Small intestine (tissue), 7 donors: ENCODE data around the gene LAMA3. TPM values are rescaled to one million over a fixed set of nuclear protein-coding genes. Genes with fewer than 3 reads are reported as not detected.

Experiments used
- DNase-seq, 2 donors: peaks; one replicate each; pipeline versions ENCODE4 v3.0.0 to v3.0.0-alpha.2; 2013
- FAIRE-seq: peaks from 2 replicates; lab custom pipeline; 2012; peaks lifted over from hg19 to GRCh38; lab: Jason Lieb, UNC
- H3K27ac ChIP-seq, 3 donors: one replicate each; pipeline ENCODE4 v1.5.1; 2013; ENCODE audit warnings: low read length in 2 of 3, mild to moderate bottlenecking in 2 of 3, control low read depth in 1 of 3, inconsistent platforms in 1 of 3, low read depth in 1 of 3, moderate library complexity in 1 of 3
- H3K27me3 ChIP-seq, 3 donors: one replicate each; pipeline ENCODE4 v1.6.1; 2013; ENCODE audit warnings: low read length in 3 of 3, inconsistent platforms in 1 of 3; ENCODE audit not compliant: control insufficient read depth in 3 of 3, insufficient read depth in 3 of 3
- H3K36me3 ChIP-seq, 3 donors: one replicate each; pipeline ENCODE4 v1.6.1; 2013; ENCODE audit warnings: low read length in 3 of 3, inconsistent platforms in 1 of 3, low read depth in 1 of 3, mild to moderate bottlenecking in 1 of 3, moderate library complexity in 1 of 3; ENCODE audit not compliant: control insufficient read depth in 3 of 3, insufficient read depth in 2 of 3
- H3K4me1 ChIP-seq, 3 donors: one replicate each; pipeline ENCODE4 v1.6.1; 2013; ENCODE audit warnings: low read length in 2 of 3, inconsistent platforms in 1 of 3, low read depth in 1 of 3, mild to moderate bottlenecking in 1 of 3, moderate library complexity in 1 of 3; ENCODE audit not compliant: control insufficient read depth in 3 of 3, insufficient read depth in 2 of 3
- H3K4me3 ChIP-seq, 3 donors: one replicate each; pipeline ENCODE4 v1.5.1; 2013; ENCODE audit warnings: low read length in 3 of 3, control low read depth in 1 of 3, inconsistent platforms in 1 of 3, low read depth in 1 of 3, mild to moderate bottlenecking in 1 of 3, moderate library complexity in 1 of 3
- H3K9me3 ChIP-seq, 2 donors: one replicate each; pipeline ENCODE4 v1.6.1; 2013; ENCODE audit warnings: low read depth in 1 of 2, low read length in 1 of 2; ENCODE audit not compliant: control insufficient read depth in 2 of 2, insufficient read depth in 1 of 2
- WGBS, 3 donors: extraction: QIAGEN DNeasy Blood & Tissue Kit; methylation state at CpG; one replicate each; pipeline ENCODE4 v1.1.7; 2013; 5-methylcytosine and 5-hydroxymethylcytosine counted together
- polyA plus RNA-seq, 4 donors: library from polyadenylated mRNA; stranded (reverse) in 3 of 4; unstranded in 1 of 4; fragments of 200-250 nt in 3 of 4; fragments of 120-200 nt in 1 of 4; gene quantifications; one replicate each; pipeline versions ENCODE4 v1.2.1 to v1.2.3, GENCODE V29; 2013
- donor health status: healthy with polysubstance abuse.
- donor health status: control.
- donor health status: control.
- donor health status: Bipolar disorder and iron deficiency.
- donor health status: healthy.

The LAMA3 gene
- polyA plus RNA-seq, 4 donors, result 9.7 to 67.4 (median 22.0) TPM

DNA sequence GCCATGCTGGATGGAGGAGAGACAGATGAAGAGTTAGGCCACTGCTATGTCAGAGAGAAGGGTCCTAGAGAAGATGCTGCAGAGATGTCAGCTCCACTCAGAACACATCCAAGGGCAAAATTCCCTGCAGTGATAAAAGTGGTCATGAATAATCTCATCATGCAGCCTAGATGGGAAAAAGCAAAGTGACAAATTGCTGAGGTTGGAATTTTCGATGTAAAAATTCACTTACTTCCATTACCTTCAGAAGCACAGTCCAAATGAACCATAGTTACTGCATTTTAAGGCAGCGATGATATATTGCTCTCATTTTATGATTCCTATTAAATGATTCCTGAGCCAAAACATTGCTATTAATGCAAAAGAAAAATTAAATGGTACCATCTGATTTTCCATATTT lies 43.0 kb upstream of the LAMA3 start:
- no peak for FAIRE-seq
- 83 to 88% (median 85%) methylated on average over 2 of the region's 2 CpGs for WGBS, 3 donors
- no peaks in the 10 kb centered on the region for H3K36me3 ChIP-seq

DNA sequence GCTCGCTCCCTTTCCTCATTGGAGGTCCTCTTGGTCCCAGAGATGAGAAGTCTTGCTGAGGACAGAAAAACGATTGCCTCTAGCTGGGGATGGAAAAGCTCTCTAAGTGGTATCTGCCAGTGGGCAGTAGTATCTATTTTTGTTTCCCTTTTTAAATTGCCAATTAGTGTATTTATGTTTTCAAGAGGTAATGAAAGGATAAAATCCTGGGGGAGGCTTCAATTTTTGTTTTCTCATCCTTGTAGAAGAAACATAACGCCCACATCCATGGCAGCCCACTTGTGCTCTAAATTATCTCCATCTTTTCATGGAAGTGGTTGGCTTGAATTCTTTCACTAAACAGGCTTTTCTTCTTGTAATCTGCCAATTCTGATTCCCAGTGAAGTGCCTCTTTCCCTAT lies 40.8 kb upstream of the LAMA3 start:
- Histone ChIP-seq H3K27me3 (peaks cover 0 to 4% (median 0%) of the 10 kb centered on the region in 3 donors), H3K9me3 (no peaks in the 10 kb centered on the region), H3K27ac (no peak overlapping the region), H3K36me3 (no peaks in the 10 kb centered on the region), H3K4me3 (no peak overlapping the region), H3K4me1 (peaks cover 0 to 19% (median 0%) of the 10 kb centered on the region in 3 donors)
- FAIRE-seq, result no peak
- 79 to 94% (median 84%) methylated on average over 3 of the region's 3 CpGs for WGBS, 3 donors
- no peak for DNase-seq

More for the DNA sequence above, 43.0 kb upstream of the LAMA3 start:
- DNase-seq, result no peak
- Histone ChIP-seq H3K27me3 (peaks cover 0 to 4% (median 0%) of the 10 kb centered on the region in 3 donors), H3K4me3 (no peak overlapping the region), H3K27ac (no peak overlapping the region), H3K4me1 (peaks cover 0 to 12% (median 0%) of the 10 kb centered on the region in 3 donors), H3K9me3 (peaks cover 0 to 11% of the 10 kb centered on the region in 2 donors)

DNA sequence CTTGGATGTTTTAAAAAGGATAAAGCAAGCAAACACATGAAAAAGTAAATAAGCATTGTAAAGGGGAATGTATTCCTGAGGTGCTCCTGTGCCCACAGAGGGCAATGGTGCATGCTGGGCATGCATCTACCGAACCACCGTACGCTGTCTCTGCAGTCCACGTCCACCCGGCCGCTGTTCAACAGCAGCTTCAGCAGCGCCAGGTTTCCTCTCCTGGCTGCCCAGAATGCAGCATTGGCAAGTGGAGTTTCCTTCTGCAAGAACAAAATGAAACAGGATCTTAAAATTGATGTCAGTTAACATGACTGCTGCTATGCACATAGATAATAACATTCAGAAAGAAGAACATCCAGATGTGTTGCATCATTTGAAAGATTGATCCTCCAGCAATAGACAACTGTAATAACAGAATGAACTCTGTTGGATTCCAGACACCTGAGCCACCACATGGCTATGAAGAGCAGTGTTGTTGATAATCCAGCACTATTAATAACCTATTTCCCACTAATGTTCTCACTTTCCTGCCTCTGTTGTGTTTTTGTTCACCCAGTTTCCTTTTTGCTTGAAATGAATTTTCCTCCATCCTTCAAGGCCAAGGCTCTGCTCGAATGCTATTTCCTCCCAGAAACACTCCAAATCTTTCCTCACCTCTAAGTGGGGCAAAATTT lies 40.2 kb upstream of the LAMA3 start:
- no peak for FAIRE-seq
- 72 to 88% (median 86%) methylated on average over 8 of the region's 8 CpGs for WGBS, 3 donors
- H3K4me1 ChIP-seq, result peaks cover 0 to 19% (median 0%) of the 10 kb centered on the region in 3 donors
- H3K9me3 ChIP-seq, result no peaks in the 10 kb centered on the region
- H3K4me3 ChIP-seq, result no peak overlapping the region
- no peaks in the 10 kb centered on the region for H3K36me3 ChIP-seq
- no peak overlapping the region for H3K27ac ChIP-seq
- peaks cover 0 to 4% (median 0%) of the 10 kb centered on the region in 3 donors for H3K27me3 ChIP-seq
- DNase-seq, result no peak

DNA sequence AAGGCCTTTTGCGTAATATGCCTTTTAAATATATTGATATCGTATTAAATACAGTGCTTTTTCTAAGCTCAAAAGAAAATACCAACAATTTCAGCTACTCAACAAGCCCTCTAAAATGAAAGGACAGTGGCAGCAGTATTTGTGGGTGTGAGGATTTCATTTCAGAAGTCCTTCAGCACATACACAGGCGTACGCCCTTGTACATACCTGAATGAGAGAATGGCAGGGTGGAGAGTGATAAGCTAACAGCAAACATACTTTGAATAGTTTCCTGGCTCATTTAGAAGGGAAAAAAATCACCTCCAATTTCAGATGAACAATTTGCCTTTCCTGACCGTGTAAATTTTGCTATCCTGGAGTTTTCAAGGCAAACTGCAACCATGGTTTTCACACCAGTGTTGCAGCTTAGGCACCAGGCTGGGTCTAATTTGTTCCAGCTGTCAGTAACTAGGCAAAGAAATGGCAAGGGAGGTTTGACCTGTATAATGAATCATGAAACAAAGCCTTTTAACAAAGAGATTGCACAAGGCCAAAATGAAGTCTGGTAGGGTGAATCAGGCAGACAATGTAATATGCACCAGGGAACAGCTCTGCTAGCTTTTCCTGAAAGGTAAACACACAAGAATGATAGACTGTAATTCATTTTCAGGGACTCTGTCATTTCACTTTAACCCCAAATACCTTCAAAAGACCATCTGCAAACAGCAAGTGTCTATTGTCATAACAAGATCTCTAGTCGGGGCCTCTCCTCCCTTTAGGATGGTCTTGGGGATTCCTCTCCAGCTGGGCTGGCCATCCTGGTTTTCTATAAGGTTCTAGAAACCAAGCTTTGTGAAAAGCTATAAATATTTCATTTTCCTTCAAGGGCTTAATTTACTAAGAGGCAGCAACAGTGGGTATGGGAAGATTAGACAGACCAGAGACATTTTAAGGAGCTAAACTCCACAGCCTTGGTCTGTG lies 38.0 kb upstream of the LAMA3 start:
- DNase-seq (peak in 1 of 2 donors; percentile 54), FAIRE-seq (no peak)
- Histone ChIP-seq H3K27ac (peak overlapping the region in 1 of 3 donors; percentile 8), H3K36me3 (no peaks in the 10 kb centered on the region), H3K9me3 (no peaks in the 10 kb centered on the region), H3K27me3 (peaks cover 0 to 4% (median 0%) of the 10 kb centered on the region in 3 donors), H3K4me3 (no peak overlapping the region), H3K4me1 (peaks cover 0 to 19% (median 0%) of the 10 kb centered on the region in 3 donors)
- WGBS, 3 donors, result 77 to 82% (median 78%) methylated on average over 6 of the region's 6 CpGs

DNA sequence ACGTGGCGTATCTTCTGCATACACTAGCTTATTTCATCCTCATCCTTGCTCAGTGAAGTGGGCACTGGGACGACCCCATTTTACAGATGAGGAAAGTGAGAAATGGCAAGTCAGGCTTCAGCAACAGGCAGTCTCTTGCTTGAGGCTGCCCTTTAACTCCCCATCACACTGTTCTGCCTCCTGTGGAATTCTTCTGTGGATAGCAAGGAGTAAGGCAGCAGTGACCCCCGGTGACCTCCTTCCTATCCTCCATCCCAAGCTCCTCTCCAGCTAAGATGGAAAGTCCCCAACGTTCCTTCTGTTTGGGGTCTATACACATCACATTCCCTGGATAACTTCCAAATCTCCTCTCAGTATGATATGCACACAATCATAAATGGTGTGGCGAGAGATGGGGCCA lies 37.0 kb upstream of the LAMA3 start:
- no peak overlapping the region for H3K4me3 ChIP-seq
- no peak overlapping the region for H3K27ac ChIP-seq
- H3K36me3 ChIP-seq, result no peaks in the 10 kb centered on the region
- H3K9me3 ChIP-seq, result no peaks in the 10 kb centered on the region
- peaks cover 0 to 19% (median 0%) of the 10 kb centered on the region in 3 donors for H3K4me1 ChIP-seq
- H3K27me3 ChIP-seq, result peaks cover 0 to 4% (median 0%) of the 10 kb centered on the region in 3 donors
- DNase-seq (no peak), FAIRE-seq (no peak)
- WGBS, 3 donors, result 69 to 76% (median 75%) methylated on average over 6 of the region's 6 CpGs

DNA sequence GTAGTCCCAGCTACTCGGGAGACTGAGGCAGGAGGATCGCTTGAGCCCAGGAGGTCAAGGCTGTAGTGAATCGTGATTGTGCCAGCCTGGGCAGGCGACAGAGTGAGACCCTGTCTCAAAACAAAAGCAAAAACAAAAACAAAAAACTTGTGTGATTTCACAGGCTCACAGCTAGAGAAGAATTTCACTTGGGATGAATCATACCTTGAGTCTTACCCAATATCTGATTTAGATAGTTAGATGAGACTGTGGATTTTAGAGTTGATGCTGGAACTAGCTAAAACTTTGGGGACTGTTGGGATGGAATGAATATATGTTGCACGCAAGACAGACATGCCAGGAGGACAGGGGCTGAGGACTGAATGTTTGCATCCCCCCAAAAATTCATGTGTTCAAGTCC lies 31.0 kb upstream of the LAMA3 start:
- Histone ChIP-seq H3K4me3 (no peak overlapping the region), H3K27ac (no peak overlapping the region), H3K9me3 (peaks cover 0 to 5% of the 10 kb centered on the region in 2 donors), H3K27me3 (peaks cover 0 to 27% (median 3%) of the 10 kb centered on the region in 3 donors), H3K4me1 (peaks cover 0 to 5% (median 0%) of the 10 kb centered on the region in 3 donors), H3K36me3 (no peaks in the 10 kb centered on the region)
- DNase-seq (no peak), FAIRE-seq (no peak)
- 88 to 92% (median 90%) methylated on average over 5 of the region's 5 CpGs for whole genome bisulfite sequencing, 3 donors

DNA sequence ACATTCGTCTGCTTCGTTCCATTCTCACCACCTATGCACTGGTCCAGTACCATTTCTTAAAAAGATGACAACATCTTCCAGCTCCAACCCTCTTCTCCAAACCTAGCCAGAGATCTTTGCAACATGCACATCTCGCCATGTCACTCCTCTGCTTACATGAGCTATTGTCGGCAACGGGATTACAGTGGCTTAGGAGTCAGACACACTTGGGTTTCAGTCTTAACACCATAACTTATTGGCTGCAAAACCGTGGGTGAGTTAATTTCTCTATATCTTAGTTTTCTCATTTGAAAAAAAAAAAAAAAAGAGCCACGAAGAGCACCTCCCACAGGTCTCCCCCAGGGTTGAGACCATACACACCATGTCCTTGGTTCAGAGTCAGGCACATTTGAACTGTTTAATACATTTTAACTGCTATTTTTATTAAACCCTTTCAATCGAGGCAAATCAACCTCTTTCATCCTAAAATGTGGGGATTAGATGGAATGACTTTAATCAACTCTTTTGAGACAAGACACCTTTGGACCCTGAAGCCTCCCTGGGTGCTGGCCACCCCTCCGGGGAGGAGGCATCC lies 27.4 kb upstream of the LAMA3 start:
- 41 to 47% (median 44%) methylated on average over 9 of the region's 9 CpGs for WGBS, 3 donors
- Histone ChIP-seq H3K36me3 (no peaks in the 10 kb centered on the region), H3K4me1 (peaks cover 0 to 5% (median 0%) of the 10 kb centered on the region in 3 donors), H3K4me3 (peak overlapping the region in 2 of 3 donors; percentile 11 to 66), H3K27ac (no peak overlapping the region), H3K9me3 (peaks cover 0 to 5% of the 10 kb centered on the region in 2 donors), H3K27me3 (peaks cover 0 to 35% (median 3%) of the 10 kb centered on the region in 3 donors)
- FAIRE-seq (no peak), DNase-seq (no peak)
